B cell (primary cell): ENCODE measurements around the gene GIMAP1. TPM values are rescaled to one million over a fixed set of nuclear protein-coding genes. Genes with fewer than 3 reads are reported as not detected.

Source experiments
- ATAC-seq: fragments of 200-7000 bp; cut with Tn5 transposase; one replicate; pipeline ENCODE4 v1.10.0; 2021; ENCODE audit warnings: low read depth, mild to moderate bottlenecking, moderate number of reproducible peaks, moderate library complexity
- CTCF ChIA-PET: fragments of 350-600 bp; sonication (Branson Sonifier 250); formaldehyde crosslinking; loops from one replicate; lab custom pipeline; 2021; ENCODE audit warnings: antibody characterized with exemption, inconsistent platforms; lab: Charles Lee
- POLR2A ChIA-PET: fragments of 350-600 bp; sonication (Branson Sonifier 250); formaldehyde crosslinking; loops from one replicate; lab custom pipeline; 2021; ENCODE audit warnings: antibody characterized with exemption; lab: Charles Lee
- DNase-seq: peaks from one replicate; pipeline ENCODE4 v3.0.0; 2013
- H2AFZ ChIP-seq: 2 replicates; pipeline ENCODE4 v1.6.1; 2012; ENCODE audit warnings: mild to moderate bottlenecking, low read depth, low read length; ENCODE audit not compliant: insufficient read depth, poor library complexity, severe bottlenecking
- H3K27ac ChIP-seq, 2 donors: 1 replicate in 1 of 2; 2 replicates in 1 of 2; pipeline ENCODE4 v1.5.1; 2012 to 2013; ENCODE audit warnings: low read length in 2 of 2, mild to moderate bottlenecking in 2 of 2, moderate library complexity in 1 of 2
- H3K27me3 ChIP-seq, 4 experiments: fragments of 200-600 bp in 1 of 4; sonication (generic) in 1 of 4; replicated peaks in 1 of 4; 1 replicate in 2 of 4; 2 replicates in 2 of 4; pipeline versions ENCODE4 v1.6.1 to v1.7.0; 2013 to 2016; ENCODE audit warnings: low read length in 3 of 4, mild to moderate bottlenecking in 2 of 4, mixed read lengths in 1 of 4, moderate library complexity in 1 of 4; ENCODE audit not compliant: insufficient read depth in 4 of 4, control insufficient read depth in 3 of 4; ENCODE audit errors: control extremely low read depth in 1 of 4
- H3K36me3 ChIP-seq, 2 experiments: replicated peaks in 1 of 2; 1 replicate in 1 of 2; 2 replicates in 1 of 2; pipeline versions ENCODE4 v1.6.1 to v1.7.1; 2013; ENCODE audit warnings: low read length in 1 of 2; ENCODE audit not compliant: insufficient read depth in 2 of 2, control insufficient read depth in 1 of 2; ENCODE audit errors: control extremely low read depth in 1 of 2, extremely low read depth in 1 of 2
- H3K4me1 ChIP-seq, 2 donors: fragments of 200-600 bp in 1 of 2; sonication (generic) in 1 of 2; 1 replicate in 1 of 2; 2 replicates in 1 of 2; pipeline versions ENCODE4 v1.5.1 to v1.6.1; 2013 to 2017; ENCODE audit warnings: low read length in 2 of 2; ENCODE audit not compliant: control insufficient read depth in 2 of 2, insufficient read depth in 2 of 2
- H3K4me2 ChIP-seq: replicated peaks from 2 replicates; pipeline ENCODE3; 2012; ENCODE audit warnings: mild to moderate bottlenecking, low read depth, low read length; ENCODE audit not compliant: poor library complexity, severe bottlenecking
- H3K4me3 ChIP-seq, 5 experiments: fragments of 200-600 bp in 1 of 5; sonication (generic) in 1 of 5; 1 replicate in 3 of 5; 2 replicates in 2 of 5; pipeline versions ENCODE4 v1.5.1 to v1.7.0; 2011 to 2016; ENCODE audit warnings: low read length in 4 of 5, mild to moderate bottlenecking in 4 of 5, low read depth in 2 of 5, control low read depth in 1 of 5, moderate library complexity in 1 of 5; ENCODE audit not compliant: insufficient read depth in 1 of 5; ENCODE audit errors: control extremely low read depth in 1 of 5, extremely low read depth in 1 of 5
- H3K79me2 ChIP-seq: fragments of 200-600 bp; sonication (generic); one replicate; pipeline ENCODE4 v1.6.0; 2016; ENCODE audit warnings: low read length; ENCODE audit not compliant: control insufficient read depth, insufficient read depth
- H3K9ac ChIP-seq: fragments of 200-600 bp; sonication (generic); 2 replicates; pipeline ENCODE4 v1.6.1; 2017; ENCODE audit warnings: mild to moderate bottlenecking, low read length, moderate library complexity
- H3K9me3 ChIP-seq, 3 donors: one replicate each; pipeline versions ENCODE4 v1.6.1 to v1.7.1; 2013; ENCODE audit warnings: low read length in 2 of 3; ENCODE audit not compliant: control insufficient read depth in 2 of 3, insufficient read depth in 1 of 3; ENCODE audit errors: control extremely low read depth in 1 of 3
- H4K20me1 ChIP-seq: 2 replicates; pipeline ENCODE4 v1.6.0; 2012; ENCODE audit warnings: mild to moderate bottlenecking, low read length; ENCODE audit not compliant: insufficient read depth, control insufficient read depth, poor library complexity, severe bottlenecking
- H3K27ac Mint-ChIP-seq: one replicate; pipeline ENCODE4 v1.8.0; 2021; ENCODE audit warnings: mixed read lengths
- H3K27me3 Mint-ChIP-seq: one replicate; pipeline ENCODE4 v1.8.0; 2021; ENCODE audit warnings: mixed read lengths
- H3K4me1 Mint-ChIP-seq: one replicate; pipeline ENCODE4 v1.8.0; 2021; ENCODE audit warnings: mixed read lengths
- H3K4me3 Mint-ChIP-seq: one replicate; pipeline ENCODE4 v1.8.0; 2021; ENCODE audit warnings: mixed read lengths
- H3K9me3 Mint-ChIP-seq: one replicate; pipeline ENCODE4 v1.8.0; 2022; ENCODE audit warnings: mixed read lengths; ENCODE audit not compliant: insufficient read depth
- CTCF ChIP-seq: fragments of 200-600 bp; IDR thresholded peaks from one replicate; pipeline ENCODE4 v1.8.0; 2022; ENCODE audit warnings: antibody characterized with exemption, mild to moderate bottlenecking
- EZH2 ChIP-seq: IDR thresholded peaks from 2 replicates; pipeline ENCODE4 v1.6.1; 2012; ENCODE audit warnings: borderline replicate concordance, low read depth, mild to moderate bottlenecking, moderate library complexity, low read length; ENCODE audit not compliant: insufficient read depth, poor library complexity, severe bottlenecking
- WGBS: methylation state at CpG from one replicate; pipeline ENCODE4 v1.1.5; 2013; ENCODE audit warnings: missing lambda C conversion rate; ENCODE audit not compliant: insufficient coverage; 5-methylcytosine and 5-hydroxymethylcytosine counted together
- intact Hi-C: fragments of 100-400 bp; cut with micrococcal nuclease; formaldehyde crosslinking; loops from one replicate; pipeline ENCODE4 v1.10.0; 2022
- polyA plus RNA-seq: library from polyadenylated mRNA; depleted of rRNA; stranded (reverse); fragments of >200 nt; gene quantifications from 2 replicates; pipeline ENCODE4 v1.2.3, GENCODE V29; 2012
- total RNA-seq, 2 donors: library from RNA; stranded (reverse); fragments of 120-200 nt in 1 of 2; gene quantifications; 1 replicate in 1 of 2; 2 replicates in 1 of 2; pipeline versions ENCODE4 v1.2.3 to v1.2.4, GENCODE V29; 2013 to 2022

The GIMAP1 gene
- total and polyA plus RNA-seq, 2 donors (not counting 1 experiment from before 2014, with no cell fraction given): 0.30 to 0.63 TPM

GRCh38 chr7:150719960-150720891, 3.8 kb downstream of the GIMAP1 start:
- TF ChIP-seq CTCF (no peak), EZH2 (no peak)
- DNase-seq: no peak
- Mint-ChIP-seq H3K4me1 (peaks cover 15% of the 10 kb centered on the region), H3K4me3 (no peak overlapping the region), H3K9me3 (no peaks in the 10 kb centered on the region), H3K27ac (no peak overlapping the region), H3K27me3 (no peaks in the 10 kb centered on the region)
- Histone ChIP-seq H3K27me3 (no peaks in the 10 kb centered on the region), H3K27ac (no peak overlapping the region), H3K79me2 (no peaks in the 10 kb centered on the region), H3K9ac (no peak overlapping the region), H3K4me2 (no peak overlapping the region), H4K20me1 (no peaks in the 10 kb centered on the region), H3K9me3 (no peaks in the 10 kb centered on the region), H2AFZ (no peak overlapping the region), H3K36me3 (peaks cover 0 to 5% of the 10 kb centered on the region in 2 experiments), H3K4me1 (peaks cover 17 to 18% of the 10 kb centered on the region in 2 donors), H3K4me3 (no peak overlapping the region)
- intact Hi-C loops: no loop called here
- WGBS: 96% methylated on average over 52 of the region's 52 CpGs
- ChIA-PET CTCF (no interaction called here), POLR2A (no interaction called here)
- no peak for ATAC-seq

GRCh38 chr7:150721970-150722373, 5.6 kb downstream of the GIMAP1 start:
- intact Hi-C loops: no loop called here
- H3K4me3 ChIP-seq: no peak overlapping the region
- H3K4me2 ChIP-seq: no peak overlapping the region
- H3K9ac ChIP-seq: no peak overlapping the region
- H2AFZ ChIP-seq: no peak overlapping the region
- H3K79me2 ChIP-seq: no peaks in the 10 kb centered on the region
- POLR2A ChIA-PET: no interaction called here
- H3K9me3 Mint-ChIP-seq: no peaks in the 10 kb centered on the region
- H3K27ac Mint-ChIP-seq: no peak overlapping the region
- no peaks in the 10 kb centered on the region for H4K20me1 ChIP-seq
- H3K4me1 ChIP-seq: peaks cover 2 to 3% of the 10 kb centered on the region in 2 donors
- H3K4me3 Mint-ChIP-seq: no peak overlapping the region
- peaks cover 8% of the 10 kb centered on the region for H3K27me3 Mint-ChIP-seq
- 96% methylated on average over 7 of the region's 11 CpGs for WGBS
- H3K27ac ChIP-seq: no peak overlapping the region
- no peak for ATAC-seq
- no peak for TF ChIP-seq EZH2
- TF ChIP-seq CTCF: no peak
- peaks cover 2% of the 10 kb centered on the region for H3K4me1 Mint-ChIP-seq
- no peaks in the 10 kb centered on the region for H3K9me3 ChIP-seq
- CTCF ChIA-PET: no interaction called here
- no peak for DNase-seq
- H3K27me3 ChIP-seq: no peaks in the 10 kb centered on the region
- peaks cover 0 to 5% of the 10 kb centered on the region in 2 experiments for H3K36me3 ChIP-seq
